Thyroid gland (tissue), 4 donors: Measurements from ENCODE around the gene RNF14. TPM values are rescaled to one million over a fixed set of nuclear protein-coding genes. Genes with fewer than 3 reads are reported as not detected.

Experiments
- DNase-seq, 2 donors: peaks; one replicate each; pipeline ENCODE4 v3.0.0-alpha.2; 2019
- H3K27ac ChIP-seq, 3 donors: fragments of 200-600 bp; sonication (generic); 1 replicate in 2 of 3; 2 replicates in 1 of 3; pipeline ENCODE4 v1.5.1; 2016 to 2019; ENCODE audit warnings: mild to moderate bottlenecking in 1 of 3, moderate library complexity in 1 of 3
- H3K27me3 ChIP-seq: fragments of 200-600 bp; sonication (generic); one replicate; pipeline ENCODE4 v1.5.1; 2019
- H3K36me3 ChIP-seq, 2 donors: fragments of 200-600 bp; sonication (generic); one replicate each; pipeline ENCODE4 v1.5.1; 2016 to 2019
- H3K4me1 ChIP-seq, 2 donors: fragments of 200-600 bp; sonication (generic); one replicate each; pipeline ENCODE4 v1.5.1; 2017 to 2019
- H3K4me3 ChIP-seq, 3 donors: fragments of 200-600 bp; sonication (generic); replicated peaks in 1 of 3; 1 replicate in 2 of 3; 2 replicates in 1 of 3; pipeline ENCODE4 v1.5.1; 2016; ENCODE audit warnings: mild to moderate bottlenecking in 1 of 3
- H3K9me3 ChIP-seq: fragments of 200-600 bp; sonication (generic); one replicate; pipeline ENCODE4 v1.5.1; 2017
- POLR2A ChIP-seq, 2 donors: fragments of 450-650 bp; IDR thresholded peaks; one replicate each; pipeline ENCODE4 v1.6.1; 2017; ENCODE audit warnings: antibody characterized with exemption in 2 of 2, mild to moderate bottlenecking in 2 of 2, moderate library complexity in 1 of 2
- WGBS, 2 donors: methylation state at CpG; one replicate each; pipeline ENCODE4 v1.1.5; 2017; 5-methylcytosine and 5-hydroxymethylcytosine counted together
- intact Hi-C: fragments of 100-400 bp; cut with DNase I; formaldehyde crosslinking; loops from one replicate; pipeline ENCODE4 v1.15.1; 2023
- total RNA-seq, 4 donors: library from RNA; depleted of rRNA; stranded (reverse); fragments of >200 nt; gene quantifications; one replicate each; pipeline ENCODE4 v1.2.3, GENCODE V29; 2016
- TF ChIP-seq, protein P1 (sequence below), 6 experiments: fragments of 200-600 bp in 3 of 6; fragments of 450-650 bp in 3 of 6; sonication (generic) in 3 of 6; IDR thresholded peaks; one replicate each; pipeline ENCODE4 v1.5.1; 2016 to 2019; ENCODE audit warnings: antibody characterized with exemption in 6 of 6, mild to moderate bottlenecking in 2 of 6, inconsistent platforms in 1 of 6, moderate library complexity in 1 of 6

The RNF14 gene
- total RNA-seq, 4 donors from 2014 or later: 52.5 to 69.7 (median 61.7) TPM

DNA sequence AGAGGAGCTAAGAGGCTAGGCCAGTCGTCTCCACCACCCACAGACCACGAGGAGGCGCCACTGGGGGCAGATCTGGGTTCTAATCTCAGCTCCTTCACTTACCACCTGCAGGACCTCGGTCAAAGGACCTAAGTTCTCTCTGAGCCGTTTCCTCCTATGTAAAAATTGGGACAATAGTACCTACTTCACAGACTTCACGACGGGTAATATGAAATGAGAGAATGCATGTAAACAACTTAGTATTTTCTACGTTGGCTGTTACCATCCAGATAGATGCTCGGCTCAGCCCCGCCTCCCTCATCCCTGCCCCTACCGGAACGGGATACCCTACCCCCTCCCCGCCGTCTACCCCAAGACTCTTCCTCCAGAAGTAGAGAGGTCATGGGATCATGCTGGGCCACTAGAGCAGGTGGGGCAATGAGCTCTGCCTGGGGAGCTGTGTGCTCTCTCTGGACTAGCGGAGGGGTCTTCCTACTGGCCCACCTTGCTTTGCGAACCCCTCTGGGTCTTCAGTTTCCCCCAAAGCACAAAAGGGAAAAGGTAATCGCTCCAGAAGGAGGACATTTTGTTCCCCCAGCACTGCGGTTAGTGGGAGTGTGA lies 43.4 kb downstream of the RNF14 start:
- Histone ChIP-seq H3K4me1 (peaks cover 16 to 32% of the 10 kb centered on the region in 2 donors), H3K27ac (peak overlapping the region; percentile 61 to 90 (median 80)), H3K36me3 (peaks cover 0 to 4% of the 10 kb centered on the region in 2 donors), H3K27me3 (no peaks in the 10 kb centered on the region), H3K4me3 (peak overlapping the region in 2 of 3 donors; percentile 44 to 62), H3K9me3 (no peaks in the 10 kb centered on the region)
- intact Hi-C loops: no loop called here
- DNase-seq: peak; percentile 40 to 53
- TF ChIP-seq POLR2A (IDR thresholded peaks at IDR 0.05): no peak
- TF ChIP-seq, protein P1, sequence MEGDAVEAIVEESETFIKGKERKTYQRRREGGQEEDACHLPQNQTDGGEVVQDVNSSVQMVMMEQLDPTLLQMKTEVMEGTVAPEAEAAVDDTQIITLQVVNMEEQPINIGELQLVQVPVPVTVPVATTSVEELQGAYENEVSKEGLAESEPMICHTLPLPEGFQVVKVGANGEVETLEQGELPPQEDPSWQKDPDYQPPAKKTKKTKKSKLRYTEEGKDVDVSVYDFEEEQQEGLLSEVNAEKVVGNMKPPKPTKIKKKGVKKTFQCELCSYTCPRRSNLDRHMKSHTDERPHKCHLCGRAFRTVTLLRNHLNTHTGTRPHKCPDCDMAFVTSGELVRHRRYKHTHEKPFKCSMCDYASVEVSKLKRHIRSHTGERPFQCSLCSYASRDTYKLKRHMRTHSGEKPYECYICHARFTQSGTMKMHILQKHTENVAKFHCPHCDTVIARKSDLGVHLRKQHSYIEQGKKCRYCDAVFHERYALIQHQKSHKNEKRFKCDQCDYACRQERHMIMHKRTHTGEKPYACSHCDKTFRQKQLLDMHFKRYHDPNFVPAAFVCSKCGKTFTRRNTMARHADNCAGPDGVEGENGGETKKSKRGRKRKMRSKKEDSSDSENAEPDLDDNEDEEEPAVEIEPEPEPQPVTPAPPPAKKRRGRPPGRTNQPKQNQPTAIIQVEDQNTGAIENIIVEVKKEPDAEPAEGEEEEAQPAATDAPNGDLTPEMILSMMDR (IDR thresholded peaks at IDR 0.05): peak in 3 of 6 experiments; percentile 11 to 27 (median 24)
- 15 to 16% methylated on average over 18 of the region's 18 CpGs for WGBS, 2 donors

DNA sequence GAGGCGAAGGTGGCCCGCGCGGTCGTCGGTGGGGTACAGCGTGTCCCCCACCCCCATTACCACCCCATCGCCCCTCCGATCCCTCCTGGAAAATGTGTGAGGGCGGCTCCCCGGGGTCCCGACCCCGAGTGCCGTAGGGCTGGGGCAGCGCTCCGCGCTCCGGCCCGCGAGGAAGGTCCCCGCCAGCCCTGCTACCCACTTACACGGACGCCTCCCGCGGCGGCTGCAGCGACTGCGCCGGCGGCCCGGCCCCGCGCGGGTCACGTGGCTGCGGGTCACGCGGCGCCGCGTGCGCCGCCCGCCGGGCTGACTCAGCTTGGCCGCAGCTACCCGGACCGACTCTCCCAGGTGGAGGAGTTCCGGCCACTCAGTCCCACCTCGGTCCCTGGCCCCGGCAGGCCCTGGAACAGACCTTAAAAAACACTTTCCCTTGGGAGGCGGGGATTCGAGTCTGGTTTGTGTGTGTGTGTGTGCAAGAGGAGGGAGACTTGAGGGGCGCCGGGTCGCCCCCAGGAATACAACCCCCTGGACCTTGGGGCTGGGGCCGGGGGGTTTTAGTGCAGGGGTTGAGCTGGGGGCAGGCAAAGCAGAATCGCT lies 44.0 kb downstream of the RNF14 start, which contains the start of gene GNPDA1:
GNPDA1 (minus strand) TSS at position 236 of the 597 bp plus-strand sequence. CDS start 992 bp downstream, outside the sequence.
- Histone ChIP-seq H3K27me3 (no peaks in the 10 kb centered on the region), H3K9me3 (no peaks in the 10 kb centered on the region), H3K27ac (peak within 1 kb of the TSS; percentile 80 to 90 (median 88)), H3K36me3 (peaks cover 0 to under 1% of the 10 kb centered on the region in 2 donors), H3K4me3 (peak within 1 kb of the TSS in 2 of 3 donors; percentile 44 to 62), H3K4me1 (peaks cover 16 to 32% of the 10 kb centered on the region in 2 donors)
- peak; percentile 87 to 89 for DNase-seq
- intact Hi-C loops: no loop called here
- 1 to 2% methylated on average over 11 to 29 of the region's 58 CpGs for WGBS, 2 donors
- peak in 1 of 2 donors; percentile 94 for TF ChIP-seq POLR2A (IDR thresholded peaks at IDR 0.05)
- TF ChIP-seq, protein P1 (IDR thresholded peaks at IDR 0.05): peak in 3 of 6 experiments; percentile 39 to 42 (median 41)

DNA sequence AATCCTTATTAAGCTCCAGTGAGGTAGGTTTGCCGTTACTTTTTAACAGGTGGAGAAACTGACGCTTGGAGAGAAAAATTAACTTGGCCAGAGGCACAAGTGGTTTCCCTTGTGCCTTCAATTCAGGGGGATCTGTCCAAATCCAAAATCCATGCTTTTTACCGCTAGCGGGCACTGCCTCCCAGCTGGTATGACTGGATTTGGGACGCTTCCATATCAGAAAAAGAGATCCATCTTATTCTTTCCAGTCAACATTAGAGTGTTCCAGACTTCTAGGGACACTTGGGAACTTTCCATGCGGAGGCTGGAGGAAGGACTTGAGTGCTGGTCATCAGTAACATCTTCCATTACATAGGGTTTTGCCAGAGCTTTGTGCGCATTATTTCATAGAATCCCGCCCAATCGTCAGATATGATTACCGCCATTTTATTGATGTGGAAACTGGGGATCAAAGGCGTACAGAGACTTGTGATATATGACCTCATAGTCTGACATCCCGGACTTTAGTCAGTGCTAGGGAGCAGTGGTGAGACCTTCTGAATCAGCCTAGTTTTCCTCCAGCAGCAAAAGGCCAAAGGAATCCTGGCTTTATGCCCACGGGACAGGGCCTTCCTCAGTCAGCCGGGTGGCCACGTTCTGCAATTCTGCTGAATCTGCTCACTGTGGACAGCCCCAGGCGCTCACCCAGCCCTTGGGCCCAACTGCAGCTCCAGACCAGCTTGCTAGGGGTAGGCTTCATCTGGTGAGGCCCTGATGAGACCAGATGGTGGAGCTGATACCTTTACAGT lies 45.0 kb downstream of the RNF14 start:
- peak; percentile 17 to 36 for DNase-seq
- TF ChIP-seq, protein P1 (IDR thresholded peaks at IDR 0.05): no peak
- no peak for TF ChIP-seq POLR2A (IDR thresholded peaks at IDR 0.05)
- intact Hi-C loops: no loop called here

DNA sequence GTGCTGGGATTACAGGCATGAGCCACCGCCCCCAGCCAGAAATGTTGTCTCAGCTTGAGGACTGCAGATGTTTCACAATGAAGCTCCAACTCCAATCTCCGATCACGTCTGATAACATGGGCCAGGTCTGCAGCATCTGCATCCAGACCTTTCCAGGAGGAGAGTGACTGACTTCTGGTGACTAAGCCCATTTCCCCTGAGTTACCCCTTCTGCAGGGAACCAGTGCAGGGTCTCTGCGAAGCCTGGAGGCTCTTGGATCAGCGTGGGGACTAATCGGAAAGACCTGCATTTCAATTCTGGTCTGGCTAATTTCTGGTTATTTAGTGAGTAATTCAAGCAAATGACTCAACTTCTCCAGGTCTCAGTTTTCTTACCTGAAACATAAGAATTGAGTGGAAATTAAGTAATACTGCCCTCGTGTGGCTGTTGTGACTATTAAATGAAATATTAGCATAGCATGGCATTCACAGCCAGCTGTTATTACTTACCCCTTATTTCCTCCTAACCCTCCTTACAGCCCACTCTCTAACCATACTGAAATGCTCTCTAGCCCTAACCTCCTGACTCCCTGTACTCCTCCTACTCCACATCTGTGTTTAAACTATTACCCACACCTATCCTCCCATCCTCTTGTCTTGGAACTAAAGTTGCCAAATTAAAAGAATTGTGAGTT lies 46.1 kb downstream of the RNF14 start:
- DNase-seq: peak in 1 of 2 donors; percentile 23
- H3K4me3 ChIP-seq: no peak overlapping the region
- H3K9me3 ChIP-seq: no peaks in the 10 kb centered on the region
- TF ChIP-seq, protein P1 (IDR thresholded peaks at IDR 0.05): peak in 5 of 6 experiments; percentile 40 to 63 (median 51)
- TF ChIP-seq POLR2A (IDR thresholded peaks at IDR 0.05): no peak
- H3K27ac ChIP-seq: peak overlapping the region in 2 of 3 donors; percentile 4 to 52
- 56 to 64% methylated on average over 5 to 7 of the region's 7 CpGs for WGBS, 2 donors
- peaks cover 16 to 32% of the 10 kb centered on the region in 2 donors for H3K4me1 ChIP-seq
- intact Hi-C loops: no loop called here
- no peaks in the 10 kb centered on the region for H3K27me3 ChIP-seq
- H3K36me3 ChIP-seq: no peaks in the 10 kb centered on the region

More for the DNA sequence above, 45.0 kb downstream of the RNF14 start:
- Histone ChIP-seq H3K27ac (peak overlapping the region in 2 of 3 donors; percentile 80 to 90), H3K4me3 (no peak overlapping the region), H3K27me3 (no peaks in the 10 kb centered on the region), H3K4me1 (peaks cover 16 to 32% of the 10 kb centered on the region in 2 donors), H3K36me3 (no peaks in the 10 kb centered on the region), H3K9me3 (no peaks in the 10 kb centered on the region)
- WGBS, 2 donors: 79 to 83% methylated on average over 15 to 16 of the region's 16 CpGs
